Panc1 (cell line): Measurements from ENCODE around the gene CSNK1G2. TPM values are rescaled to one million over a fixed set of nuclear protein-coding genes. Genes with fewer than 3 reads are reported as not detected.
A peak's percentile ranks its signal among the peaks of the same experiment; 100 is the strongest.

Experiments used
- ATAC-seq: fragments of 200-7000 bp; cut with Tn5 transposase; 2 replicates; pipeline ENCODE4 v1.9.1; 2020; ENCODE audit warnings: mild to moderate bottlenecking, moderate library complexity
- BruUV-seq: library from RNA; stranded (reverse); fragments of 400-500 nt; replicated peaks from 2 replicates; lab custom pipeline; 2021; lab: Mats Ljungman, UMichigan
- CTCF ChIA-PET: fragments of 300-600 bp; sonication (Branson Sonifier 250); formaldehyde crosslinking; loops from one replicate; lab custom pipeline; 2022; ENCODE audit warnings: antibody characterized with exemption; lab: Charles Lee
- POLR2A ChIA-PET: fragments of 300-600 bp; sonication (Branson Sonifier 250); formaldehyde crosslinking; loops from one replicate; lab custom pipeline; 2022; ENCODE audit warnings: antibody characterized with exemption; lab: Charles Lee
- DNase-seq: peaks from one replicate; pipeline ENCODE4 v3.0.0-alpha.2; 2010; ENCODE audit warnings: low read depth, low spot score
- H3K27ac ChIP-seq: 2 replicates; pipeline ENCODE4 v1.5.1; 2011; ENCODE audit warnings: mild to moderate bottlenecking, low read length, inconsistent platforms
- H3K27me3 ChIP-seq: fragments of 200-500 bp; sonication (Bioruptor generic); 2 replicates; pipeline ENCODE4 v1.6.0; 2014; ENCODE audit warnings: low read length, inconsistent platforms; ENCODE audit not compliant: control insufficient read depth, insufficient read depth
- H3K36me3 ChIP-seq: fragments of 200-500 bp; sonication (Bioruptor generic); 2 replicates; pipeline ENCODE4 v1.5.1; 2014; ENCODE audit warnings: inconsistent platforms, mild to moderate bottlenecking, low read length, moderate library complexity; ENCODE audit not compliant: control insufficient read depth, insufficient read depth
- H3K4me1 ChIP-seq: 2 replicates; pipeline ENCODE4 v1.5.1; 2011; ENCODE audit warnings: inconsistent platforms, mild to moderate bottlenecking, low read length, moderate library complexity; ENCODE audit not compliant: control insufficient read depth, insufficient read depth
- H3K4me3 ChIP-seq, 2 experiments: 2 replicates each; pipeline ENCODE4 v1.5.1; 2011 to 2012; ENCODE audit warnings: low read depth in 2 of 2, low read length in 2 of 2, mild to moderate bottlenecking in 2 of 2, inconsistent platforms in 1 of 2, moderate library complexity in 1 of 2
- H3K9me3 ChIP-seq: fragments of 200-500 bp; sonication (Bioruptor generic); 2 replicates; pipeline ENCODE4 v1.5.1; 2014; ENCODE audit warnings: low read depth, mild to moderate bottlenecking, inconsistent platforms, low read length, moderate library complexity; ENCODE audit not compliant: control insufficient read depth, insufficient read depth
- CTCF ChIP-seq: fragments of 450-650 bp; IDR thresholded peaks from 2 replicates; pipeline ENCODE4 v1.5.1; 2017; ENCODE audit warnings: mild to moderate bottlenecking
- POLR2AphosphoS5 ChIP-seq: IDR thresholded peaks from 2 replicates; pipeline ENCODE4 v1.6.1; 2012; ENCODE audit warnings: mild to moderate bottlenecking, low read depth, low read length, moderate library complexity
- REST ChIP-seq, 2 experiments: IDR thresholded peaks; 2 replicates each; pipeline ENCODE4 v1.6.1; 2011 to 2012; ENCODE audit warnings: low read depth in 2 of 2, control low read depth in 1 of 2, low read length in 1 of 2, mild to moderate bottlenecking in 1 of 2, moderate library complexity in 1 of 2; ENCODE audit not compliant: insufficient read depth in 1 of 2
- SIN3A ChIP-seq: IDR thresholded peaks from 2 replicates; pipeline ENCODE4 v1.6.1; 2012; ENCODE audit warnings: low read depth, mild to moderate bottlenecking, low read length, moderate library complexity, borderline replicate concordance; ENCODE audit not compliant: insufficient read depth
- TCF7L2 ChIP-seq: IDR thresholded peaks from 2 replicates; pipeline ENCODE4 v1.6.1; 2011; ENCODE audit warnings: mild to moderate bottlenecking, low read depth, low read length, inconsistent platforms
- in situ Hi-C: cut with HindIII; loops from 2 replicates; pipeline ENCODE4 v1.10.0; 2016; ENCODE audit warnings: low sequenced_read_pairs, low pct_unique_long_range_greater_than_20kb
- intact Hi-C: fragments of 100-400 bp; cut with micrococcal nuclease; formaldehyde crosslinking; loops from one replicate; pipeline ENCODE4 v1.10.0; 2022; ENCODE audit not compliant: unreplicated experiment
- total RNA-seq: library from RNA; stranded (reverse); gene quantifications from one replicate; pipeline ENCODE4 v1.2.1, GENCODE V29; 2021; ENCODE audit not compliant: unreplicated experiment

CSNK1G2 gene
- total RNA-seq, 1 experiment from 2014 or later: 65.8 TPM

- in situ Hi-C loops: no loop called here
- TF ChIP-seq REST (IDR thresholded peaks at IDR 0.05; ENCODE audit: insufficient read depth in 1 of 2, low read depth in 2 of 2, low read length in 1 of 2) (no peak), SIN3A (no peak), CTCF (no peak), TCF7L2 (no peak), POLR2AphosphoS5 (no peak)
- Histone ChIP-seq H3K4me3 (peak overlapping the region; percentile 45 to 52), H3K27ac (no peak overlapping the region), H3K9me3 (no peaks in the 10 kb centered on the region), H3K36me3 (peaks cover 3% of the 10 kb centered on the region; the same call in 1 of the 2 replicates), H3K4me1 (no peaks in the 10 kb centered on the region), H3K27me3 (no peaks in the 10 kb centered on the region)
- POLR2A ChIA-PET: no interaction called here
- intact Hi-C loops: no loop called here
- peak; percentile 64 for ATAC-seq
- DNase-seq: no peak
- CTCF ChIA-PET: no interaction called here
- BruUV-seq: no TSS peak
Observed at GRCh38 chr19:2014731-2015607, 74.0 kb downstream of the CSNK1G2 start.

- ATAC-seq (peak; percentile 37), DNase-seq (no peak)
- H3K27ac ChIP-seq: peak within 1 kb of the TSS; percentile 67
- TF ChIP-seq REST (IDR thresholded peaks at IDR 0.05; ENCODE audit: insufficient read depth in 1 of 2, low read depth in 2 of 2, low read length in 1 of 2) (no peak), SIN3A (no peak), POLR2AphosphoS5 (no peak), TCF7L2 (no peak), CTCF (no peak)
- H3K4me1 ChIP-seq: no peaks in the 10 kb centered on the region
- no peaks in the 10 kb centered on the region for H3K27me3 ChIP-seq
- peak within 1 kb of the TSS; percentile 45 to 52 for H3K4me3 ChIP-seq
- ChIA-PET CTCF (no interaction called here), POLR2A (no interaction called here)
- BruUV-seq: no TSS peak
- no peaks in the 10 kb centered on the region for H3K9me3 ChIP-seq
- intact Hi-C loops: no loop called here
- H3K36me3 ChIP-seq: peaks cover 3% of the 10 kb centered on the region; the same call in 1 of the 2 replicates
- in situ Hi-C loops: no loop called here
Observed at GRCh38 chr19:2015608-2015950, 74.6 kb downstream of the CSNK1G2 start, which contains the start of gene BTBD2. Gene BTBD2, minus strand, starts transcription at chr19:2015714. Its CDS starts 11 bp downstream, at chr19:2015703.
